ENCODE measurements around the gene TNP2. TPM values are rescaled to one million over a fixed set of nuclear protein-coding genes. Genes with fewer than 3 reads are reported as not detected.
A peak's percentile ranks its signal among the peaks of the same experiment; 100 is the strongest.

The TNP2 gene
- total and polyA plus RNA-seq, 9 of the 15 experiments (the other 6 are each of a cell fraction or from before 2014, with no cell fraction given): not detected

DNA sequence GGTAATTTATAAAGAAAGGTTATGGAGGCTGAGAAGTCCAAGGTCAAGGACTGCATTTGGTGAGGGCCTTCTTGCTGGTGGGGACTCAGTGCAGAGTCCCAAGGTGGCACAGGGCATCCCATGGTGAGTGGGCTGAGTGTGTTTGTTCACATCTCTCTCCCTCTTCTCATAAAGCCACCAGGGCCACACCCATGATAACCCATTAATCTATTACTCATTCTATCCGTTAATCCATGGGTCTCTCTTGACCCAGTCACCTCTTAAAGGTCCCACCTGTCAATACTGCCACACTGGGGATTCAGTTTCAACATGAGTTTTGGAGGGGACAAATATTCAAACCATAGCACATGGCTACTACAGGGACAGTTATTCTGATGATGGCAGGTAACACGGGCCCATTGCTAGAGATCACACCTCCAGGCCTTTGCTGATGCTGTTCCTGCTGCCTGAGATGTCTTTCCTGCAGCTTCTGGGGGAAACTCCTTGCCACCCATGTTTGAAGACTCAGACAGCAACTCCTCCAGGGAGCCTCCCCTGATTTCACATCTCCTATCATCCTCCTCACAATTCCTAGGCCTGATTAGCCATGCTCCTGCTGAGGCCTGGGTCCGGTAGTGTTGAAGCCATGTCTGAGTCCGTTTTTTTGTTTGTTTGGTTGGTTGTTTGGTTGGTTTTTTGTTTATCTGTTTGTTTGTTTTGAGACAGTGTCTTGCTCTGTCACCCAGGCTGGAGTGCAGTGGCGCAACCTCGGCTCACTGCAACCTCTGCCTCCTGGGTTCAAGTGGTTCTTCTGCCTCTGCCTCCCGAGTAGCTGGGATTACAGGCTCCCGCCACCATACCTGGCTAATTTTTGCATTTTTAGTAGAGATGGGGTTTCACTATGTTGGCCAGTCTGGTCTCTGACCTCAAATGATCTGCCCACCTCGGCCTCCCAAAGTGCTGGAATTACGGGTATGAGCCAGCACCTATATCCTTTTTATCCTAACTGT is 29.2 kb downstream of the TNP2 start:
- intact Hi-C loops (cut with micrococcal nuclease): loop anchor here (2.0 kb wide), 1 partner anchor 135 kb away; no protein-coding TSS in a partner anchor
- Histone ChIP-seq H3K36me3 (ENCODE audit: control insufficient read depth, insufficient read depth, low read length) (no peaks in the 10 kb centered on the region), H3K9ac (ENCODE audit: insufficient read depth in 1 of 2, low read depth in 2 of 2, low read length in 2 of 2) (peak overlapping the region in 1 of 2 experiments; percentile 89; a peak in 1 of 4 replicates), H3K4me2 (ENCODE audit: insufficient read depth, low read length) (peak overlapping the region; percentile 87), H3K27ac (ENCODE audit: extremely low read depth, low read depth, low read length) (no peak overlapping the region), H2AFZ (ENCODE audit: low read depth, low read length) (0 out of 2 replicates have a peak overlapping the region, but pooled peaks have one; percentile 46), H4K20me1 (replicated peaks; ENCODE audit: control insufficient read depth, insufficient read depth, low read length) (no peaks in the 10 kb centered on the region; the same call in 1 of the 2 replicates), H3K79me2 (ENCODE audit: control insufficient read depth, insufficient read depth, low read length) (peaks cover 14% of the 10 kb centered on the region; the same call in 2 of the 3 replicates), H3K27me3 (ENCODE audit: control insufficient read depth in 2 of 2, insufficient read depth in 2 of 2, low read length in 2 of 2) (no peaks in the 10 kb centered on the region), H3K4me3 (peak overlapping the region; percentile 35; the same call in 1 of the 2 replicates), H3K9me1 (ENCODE audit: control insufficient read depth, insufficient read depth, low read length) (no peaks in the 10 kb centered on the region), H3K4me1 (replicated peaks in 1 of 2; ENCODE audit: control insufficient read depth in 2 of 2, insufficient read depth in 2 of 2, low read length in 2 of 2) (peaks cover 36 to 40% of the 10 kb centered on the region in 2 experiments), H3K9me3 (replicated peaks; ENCODE audit: control insufficient read depth, insufficient read depth, low read depth, low read length) (no peaks in the 10 kb centered on the region)
- FAIRE-seq: no peak
- 50% methylated on average over 10 of the region's 10 CpGs for WGBS (ENCODE audit: insufficient coverage, low coverage, missing lambda C conversion rate)
- CTCF ChIA-PET (ENCODE audit: low intra/inter-chr PET ratio): no interaction called here
- POLR2A ChIA-PET: interaction anchor here (1.5 kb wide), 1 partner anchor 15 kb away, joined by 16 read pairs; the partner anchor contains the start of gene SOCS1
- no peak for DNase-seq (ENCODE audit: extremely low read depth in 1 of 4, low spot score in 3 of 4)
- in situ Hi-C loops (cut with MboI): no loop called here
- BruUV-seq (replicated peaks): no TSS peak
- ATAC-seq: no peak
- TF ChIP-seq BCOR (IDR thresholded peaks at IDR 0.05) (peak; percentile 90), RCOR1 (IDR thresholded peaks at IDR 0.05; ENCODE audit: borderline replicate concordance in 1 of 2, low read depth in 2 of 2, low read length in 2 of 2) (0 out of 4 replicates have a peak, but pooled peaks of 1 of the 2 experiments have one; percentile 21), CEBPB (tag; IDR thresholded peaks at IDR 0.05) (0 out of 2 replicates have a peak, but pooled peaks have one; percentile 12), ZNF57 (CRISPR knock-in tag; IDR thresholded peaks at IDR 0.05) (no peak), SMC3 (conservative IDR thresholded peaks at IDR 0.05; ENCODE audit: insufficient read depth, low read depth, low read length) (no peak), ZNF121 (CRISPR knock-in tag; conservative IDR thresholded peaks at IDR 0.05) (peak; percentile 80), SOX6 (IDR thresholded peaks at IDR 0.05) (no peak), HDAC1 (IDR thresholded peaks at IDR 0.05) (peak in 1 of 2 experiments; percentile 24; a peak in 1 of 4 replicates), ARNT (IDR thresholded peaks at IDR 0.05) (no peak), RBM25 (IDR thresholded peaks at IDR 0.05; ENCODE audit: low read depth, low read length, severe bottlenecking) (peak; percentile 63), ZNF561 (CRISPR knock-in tag; conservative IDR thresholded peaks at IDR 0.05) (no peak)
- TF ChIP-seq, protein P1, sequence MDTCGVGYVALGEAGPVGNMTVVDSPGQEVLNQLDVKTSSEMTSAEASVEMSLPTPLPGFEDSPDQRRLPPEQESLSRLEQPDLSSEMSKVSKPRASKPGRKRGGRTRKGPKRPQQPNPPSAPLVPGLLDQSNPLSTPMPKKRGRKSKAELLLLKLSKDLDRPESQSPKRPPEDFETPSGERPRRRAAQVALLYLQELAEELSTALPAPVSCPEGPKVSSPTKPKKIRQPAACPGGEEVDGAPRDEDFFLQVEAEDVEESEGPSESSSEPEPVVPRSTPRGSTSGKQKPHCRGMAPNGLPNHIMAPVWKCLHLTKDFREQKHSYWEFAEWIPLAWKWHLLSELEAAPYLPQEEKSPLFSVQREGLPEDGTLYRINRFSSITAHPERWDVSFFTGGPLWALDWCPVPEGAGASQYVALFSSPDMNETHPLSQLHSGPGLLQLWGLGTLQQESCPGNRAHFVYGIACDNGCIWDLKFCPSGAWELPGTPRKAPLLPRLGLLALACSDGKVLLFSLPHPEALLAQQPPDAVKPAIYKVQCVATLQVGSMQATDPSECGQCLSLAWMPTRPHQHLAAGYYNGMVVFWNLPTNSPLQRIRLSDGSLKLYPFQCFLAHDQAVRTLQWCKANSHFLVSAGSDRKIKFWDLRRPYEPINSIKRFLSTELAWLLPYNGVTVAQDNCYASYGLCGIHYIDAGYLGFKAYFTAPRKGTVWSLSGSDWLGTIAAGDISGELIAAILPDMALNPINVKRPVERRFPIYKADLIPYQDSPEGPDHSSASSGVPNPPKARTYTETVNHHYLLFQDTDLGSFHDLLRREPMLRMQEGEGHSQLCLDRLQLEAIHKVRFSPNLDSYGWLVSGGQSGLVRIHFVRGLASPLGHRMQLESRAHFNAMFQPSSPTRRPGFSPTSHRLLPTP (IDR thresholded peaks at IDR 0.05; ENCODE audit: borderline replicate concordance, extremely low read depth, insufficient read length): peak; percentile 27
- TF ChIP-seq, protein P2, sequence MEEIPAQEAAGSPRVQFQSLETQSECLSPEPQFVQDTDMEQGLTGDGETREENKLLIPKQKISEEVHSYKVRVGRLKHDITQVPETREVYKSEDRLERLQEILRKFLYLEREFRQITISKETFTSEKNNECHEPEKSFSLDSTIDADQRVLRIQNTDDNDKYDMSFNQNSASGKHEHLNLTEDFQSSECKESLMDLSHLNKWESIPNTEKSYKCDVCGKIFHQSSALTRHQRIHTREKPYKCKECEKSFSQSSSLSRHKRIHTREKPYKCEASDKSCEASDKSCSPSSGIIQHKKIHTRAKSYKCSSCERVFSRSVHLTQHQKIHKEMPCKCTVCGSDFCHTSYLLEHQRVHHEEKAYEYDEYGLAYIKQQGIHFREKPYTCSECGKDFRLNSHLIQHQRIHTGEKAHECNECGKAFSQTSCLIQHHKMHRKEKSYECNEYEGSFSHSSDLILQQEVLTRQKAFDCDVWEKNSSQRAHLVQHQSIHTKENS (CRISPR knock-in tag; IDR thresholded peaks at IDR 0.05): no peak
- TF ChIP-seq, protein P3, sequence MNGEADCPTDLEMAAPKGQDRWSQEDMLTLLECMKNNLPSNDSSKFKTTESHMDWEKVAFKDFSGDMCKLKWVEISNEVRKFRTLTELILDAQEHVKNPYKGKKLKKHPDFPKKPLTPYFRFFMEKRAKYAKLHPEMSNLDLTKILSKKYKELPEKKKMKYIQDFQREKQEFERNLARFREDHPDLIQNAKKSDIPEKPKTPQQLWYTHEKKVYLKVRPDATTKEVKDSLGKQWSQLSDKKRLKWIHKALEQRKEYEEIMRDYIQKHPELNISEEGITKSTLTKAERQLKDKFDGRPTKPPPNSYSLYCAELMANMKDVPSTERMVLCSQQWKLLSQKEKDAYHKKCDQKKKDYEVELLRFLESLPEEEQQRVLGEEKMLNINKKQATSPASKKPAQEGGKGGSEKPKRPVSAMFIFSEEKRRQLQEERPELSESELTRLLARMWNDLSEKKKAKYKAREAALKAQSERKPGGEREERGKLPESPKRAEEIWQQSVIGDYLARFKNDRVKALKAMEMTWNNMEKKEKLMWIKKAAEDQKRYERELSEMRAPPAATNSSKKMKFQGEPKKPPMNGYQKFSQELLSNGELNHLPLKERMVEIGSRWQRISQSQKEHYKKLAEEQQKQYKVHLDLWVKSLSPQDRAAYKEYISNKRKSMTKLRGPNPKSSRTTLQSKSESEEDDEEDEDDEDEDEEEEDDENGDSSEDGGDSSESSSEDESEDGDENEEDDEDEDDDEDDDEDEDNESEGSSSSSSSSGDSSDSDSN (IDR thresholded peaks at IDR 0.05; ENCODE audit: borderline replicate concordance in 1 of 2, low read depth in 2 of 2, low read length in 2 of 2): no peak

All from K562 (cell line).